K562 (cell line): ENCODE results near the gene MFSD8. TPM values are rescaled to one million over a fixed set of nuclear protein-coding genes. Genes with fewer than 3 reads are reported as not detected.

Source experiments
- ATF7 ChIP-seq: fragments of 450-650 bp; IDR thresholded peaks from 2 replicates; pipeline ENCODE4 v1.7.1; 2014; ENCODE audit warnings: mild to moderate bottlenecking, moderate library complexity
- CEBPG ChIP-seq, 3 experiments: fragments of 200-800 bp in 1 of 3; sonication (Bioruptor generic) in 1 of 3; sonication (generic) in 1 of 3; formaldehyde crosslinking in 1 of 3; IDR thresholded peaks in 2 of 3; conservative IDR thresholded peaks in 1 of 3; 2 replicates each; pipeline versions ENCODE4 v1.6.1 to v1.8.0; 2016 to 2022; ENCODE audit warnings: missing compliant biosample characterization in 2 of 3, missing genetic modification characterization in 2 of 3, mild to moderate bottlenecking in 1 of 3, missing genetic modification reagents in 1 of 3
- CREB1 ChIP-seq, 2 experiments: sonication (generic) in 1 of 2; formaldehyde crosslinking in 1 of 2; IDR thresholded peaks; 2 replicates each; pipeline versions ENCODE4 v1.6.1 to v1.8.0; 2012 to 2022; ENCODE audit warnings: inconsistent platforms in 1 of 2, mild to moderate bottlenecking in 1 of 2, missing genetic modification reagents in 1 of 2, moderate library complexity in 1 of 2
- CTBP1 ChIP-seq: fragments of 450-650 bp; IDR thresholded peaks from 2 replicates; pipeline ENCODE4 v1.6.1; 2016; ENCODE audit warnings: borderline replicate concordance
- GABPB1 ChIP-seq: sonication (generic); formaldehyde crosslinking; IDR thresholded peaks from 2 replicates; pipeline ENCODE4 v1.8.0; 2022; ENCODE audit warnings: mild to moderate bottlenecking, missing genetic modification reagents
- L3MBTL2 ChIP-seq: fragments of 450-650 bp; IDR thresholded peaks from 2 replicates; pipeline ENCODE4 v1.6.1; 2016; ENCODE audit warnings: mild to moderate bottlenecking, moderate library complexity
- MEIS2 ChIP-seq: fragments of 450-650 bp; IDR thresholded peaks from 2 replicates; pipeline ENCODE4 v1.6.1; 2014; ENCODE audit warnings: mild to moderate bottlenecking; ENCODE audit not compliant: partially characterized antibody
- PHF20 ChIP-seq: fragments of 450-650 bp; IDR thresholded peaks from 2 replicates; pipeline ENCODE4 v1.6.1; 2018; ENCODE audit not compliant: partially characterized antibody
- PHF8 ChIP-seq: fragments of 200-600 bp; sonication (generic); IDR thresholded peaks from 2 replicates; pipeline ENCODE4 v1.6.1; 2012; ENCODE audit warnings: mixed run types, mild to moderate bottlenecking, inconsistent platforms, low read length, moderate library complexity, borderline replicate concordance
- POLR2B ChIP-seq: fragments of 450-650 bp; IDR thresholded peaks from 2 replicates; pipeline ENCODE4 v1.6.1; 2018; ENCODE audit warnings: low read depth; ENCODE audit not compliant: partially characterized antibody
- POU5F1 ChIP-seq: fragments of 150-350 bp; IDR thresholded peaks from 2 replicates; pipeline ENCODE4 v1.6.1; 2014; ENCODE audit warnings: borderline replicate concordance, low read length, low read depth, mild to moderate bottlenecking; ENCODE audit not compliant: partially characterized antibody
- RFX5 ChIP-seq: IDR thresholded peaks from 2 replicates; pipeline ENCODE4 v1.6.1; 2011; ENCODE audit warnings: low read depth, mild to moderate bottlenecking, improper control_type of control experiment, low read length
- SIN3A ChIP-seq, 2 experiments: fragments of 150-350 bp in 1 of 2; IDR thresholded peaks; 2 replicates each; pipeline ENCODE4 v1.6.1; 2011 to 2016; ENCODE audit warnings: borderline replicate concordance in 2 of 2, low read depth in 2 of 2, low read length in 2 of 2, mild to moderate bottlenecking in 2 of 2, moderate library complexity in 2 of 2; ENCODE audit not compliant: control insufficient read depth in 1 of 2
- SP1 ChIP-seq: sonication (generic); formaldehyde crosslinking; IDR thresholded peaks from 2 replicates; pipeline ENCODE4 v1.8.1; 2022; ENCODE audit warnings: mild to moderate bottlenecking, missing genetic modification reagents
- TAF1 ChIP-seq: IDR thresholded peaks from 2 replicates; pipeline ENCODE4 v1.6.1; 2011; ENCODE audit warnings: mild to moderate bottlenecking, low read length, moderate library complexity; ENCODE audit not compliant: insufficient read depth, control insufficient read depth, severe bottlenecking; ENCODE audit errors: extremely low read depth
- TBP ChIP-seq: optimal IDR thresholded peaks from 2 replicates; pipeline ENCODE3; 2011; ENCODE audit warnings: low read depth, low read length, improper control_type of control experiment
- TEAD4 ChIP-seq, 2 experiments: sonication (generic) in 1 of 2; formaldehyde crosslinking in 1 of 2; IDR thresholded peaks; 2 replicates each; pipeline versions ENCODE4 v1.6.1 to v1.8.0; 2012 to 2022; ENCODE audit warnings: borderline replicate concordance in 1 of 2, inconsistent platforms in 1 of 2, low read length in 1 of 2, mild to moderate bottlenecking in 1 of 2, missing genetic modification reagents in 1 of 2
- ZBED1 ChIP-seq: IDR thresholded peaks from 2 replicates; pipeline ENCODE4 v1.6.1; 2014
- ZC3H4 ChIP-seq: sonication (generic); formaldehyde crosslinking; IDR thresholded peaks from 2 replicates; pipeline ENCODE4 v1.9.0; 2021; ENCODE audit warnings: missing genetic modification reagents, borderline replicate concordance
- ZEB2 ChIP-seq: fragments of 450-650 bp; IDR thresholded peaks from 2 replicates; pipeline ENCODE4 v1.6.1; 2016
- ZNF197 ChIP-seq: fragments of 200-800 bp; sonication (Bioruptor generic); IDR thresholded peaks from 2 replicates; pipeline ENCODE4 v1.6.1; 2016; ENCODE audit warnings: low read depth, missing genetic modification characterization, missing compliant biosample characterization
- polyA plus RNA-seq, 8 experiments: library from polyadenylated mRNA; depleted of rRNA in 4 of 8; stranded (reverse) in 5 of 8; unstranded in 3 of 8; fragments of >200 nt; fragmentation: Nextera tagmentation in 2 of 8; fragmentation: Illumina TruSeq in 1 of 8; extraction: Ambion mirVana in 2 of 8; extraction: Trizol in 1 of 8; gene quantifications; 2 replicates each; pipeline versions ENCODE4 v1.2.1 to v1.2.3, GENCODE V29; 2011 to 2014; ENCODE audit warnings: inconsistent platforms in 1 of 8, missing spikeins in 1 of 8
- total RNA-seq, 7 experiments: library from RNA; depleted of rRNA in 6 of 7; stranded (reverse); fragments of >200 nt in 6 of 7; fragmentation: Illumina TruSeq in 2 of 7; extraction: Trizol in 2 of 7; gene quantifications; 2 replicates each; pipeline versions ENCODE4 v1.2.1 to v1.2.3, GENCODE V29; 2011 to 2021; ENCODE audit warnings: low replicate concordance in 1 of 7
- TF ChIP-seq, protein P1 (sequence below): fragments of 250-450 bp; sonication (Bioruptor Pico); IDR thresholded peaks from 2 replicates; pipeline ENCODE4 v1.5.0; 2021
- TF ChIP-seq, protein P2 (sequence below): fragments of 250-450 bp; sonication (Bioruptor Pico); IDR thresholded peaks from 2 replicates; pipeline ENCODE4 v1.5.0; 2021
- TF ChIP-seq, protein P3 (sequence below): fragments of 450-650 bp; IDR thresholded peaks from 2 replicates; pipeline ENCODE4 v1.6.1; 2017; ENCODE audit warnings: mild to moderate bottlenecking, moderate library complexity

The MFSD8 gene
- total and polyA plus RNA-seq, 9 of the 15 experiments (the other 6 are each of a cell fraction or from before 2014, with no cell fraction given): 7.0 to 27.2 (median 18.7) TPM

DNA sequence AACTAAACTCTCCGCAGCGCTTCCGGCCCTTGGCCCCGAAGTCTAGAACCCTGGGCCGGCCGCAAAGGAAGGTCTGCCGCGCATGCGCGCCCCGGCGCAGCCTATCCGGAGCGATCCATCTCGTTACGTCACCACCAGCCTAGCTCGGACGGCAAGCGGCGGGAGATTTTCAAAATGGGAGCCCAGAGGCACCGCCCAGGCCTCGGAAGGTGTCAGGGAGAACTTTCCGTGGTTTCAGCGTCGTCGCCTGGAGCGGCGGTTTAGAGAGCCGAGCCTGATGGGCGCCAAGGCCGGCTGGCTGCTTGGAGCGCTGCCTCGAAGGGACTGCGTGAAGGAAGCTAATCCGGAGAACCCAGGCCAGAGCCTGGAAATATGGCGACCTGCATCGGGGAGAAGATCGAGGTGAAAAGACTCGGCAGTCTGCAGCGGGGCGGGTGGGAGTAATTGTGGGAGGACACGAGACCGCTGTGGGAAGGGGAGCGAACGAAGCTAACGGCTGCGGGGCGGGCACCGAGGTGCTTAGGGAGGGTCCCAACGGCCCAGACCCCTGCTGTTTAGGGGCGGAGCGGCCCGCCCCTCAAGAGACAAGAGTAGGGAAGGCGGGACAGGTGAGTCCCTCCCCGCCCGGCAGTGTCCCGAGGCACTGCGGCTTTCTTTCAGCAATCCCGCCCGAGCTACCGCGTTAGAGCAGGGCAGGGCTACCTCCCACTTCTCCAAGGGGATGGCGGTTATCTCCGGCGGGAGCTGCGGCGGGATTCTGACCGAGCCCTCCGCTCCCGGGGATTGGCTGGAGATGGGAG lies 84.0 kb downstream of the MFSD8 start, which contains the start of gene PLK4 (continued):
- TF ChIP-seq, protein P1, sequence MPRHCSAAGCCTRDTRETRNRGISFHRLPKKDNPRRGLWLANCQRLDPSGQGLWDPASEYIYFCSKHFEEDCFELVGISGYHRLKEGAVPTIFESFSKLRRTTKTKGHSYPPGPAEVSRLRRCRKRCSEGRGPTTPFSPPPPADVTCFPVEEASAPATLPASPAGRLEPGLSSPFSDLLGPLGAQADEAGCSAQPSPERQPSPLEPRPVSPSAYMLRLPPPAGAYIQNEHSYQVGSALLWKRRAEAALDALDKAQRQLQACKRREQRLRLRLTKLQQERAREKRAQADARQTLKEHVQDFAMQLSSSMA: no peak
- TF ChIP-seq TBP: peak; percentile 94
- TF ChIP-seq ATF7: peak; percentile 97
- TF ChIP-seq GABPB1 (CRISPR knock-in tag): peak; percentile 79; the same call in 1 of the 2 replicates
- peak; percentile 80 for TF ChIP-seq CREB1 (IDR thresholded peaks at IDR 0.05)
- TF ChIP-seq CREB1 (CRISPR knock-in tag; IDR thresholded peaks at IDR 0.05): peak; percentile 87
- TF ChIP-seq CTBP1: peak; percentile 81
- peak; percentile 45 for TF ChIP-seq PHF20
- TF ChIP-seq, protein P2, sequence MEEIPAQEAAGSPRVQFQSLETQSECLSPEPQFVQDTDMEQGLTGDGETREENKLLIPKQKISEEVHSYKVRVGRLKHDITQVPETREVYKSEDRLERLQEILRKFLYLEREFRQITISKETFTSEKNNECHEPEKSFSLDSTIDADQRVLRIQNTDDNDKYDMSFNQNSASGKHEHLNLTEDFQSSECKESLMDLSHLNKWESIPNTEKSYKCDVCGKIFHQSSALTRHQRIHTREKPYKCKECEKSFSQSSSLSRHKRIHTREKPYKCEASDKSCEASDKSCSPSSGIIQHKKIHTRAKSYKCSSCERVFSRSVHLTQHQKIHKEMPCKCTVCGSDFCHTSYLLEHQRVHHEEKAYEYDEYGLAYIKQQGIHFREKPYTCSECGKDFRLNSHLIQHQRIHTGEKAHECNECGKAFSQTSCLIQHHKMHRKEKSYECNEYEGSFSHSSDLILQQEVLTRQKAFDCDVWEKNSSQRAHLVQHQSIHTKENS (CRISPR knock-in tag): no peak
- TF ChIP-seq MEIS2: peak; percentile 89
- TF ChIP-seq ZEB2: no peak
- peak; percentile 85 for TF ChIP-seq POLR2B
- peak; percentile 88; the same call in 1 of the 2 replicates for TF ChIP-seq ZC3H4 (CRISPR knock-in tag)
- peak; percentile 39 to 82; a peak in 2 of 4 replicates for TF ChIP-seq SIN3A (IDR thresholded peaks at IDR 0.05; ENCODE audit: borderline replicate concordance in 2 of 2, control insufficient read depth in 1 of 2, low read depth in 2 of 2, low read length in 2 of 2)
- TF ChIP-seq TEAD4 (IDR thresholded peaks at IDR 0.05; ENCODE audit: low read length): peak; percentile 25; the same call in 1 of the 2 replicates
- TF ChIP-seq TEAD4 (CRISPR knock-in tag; IDR thresholded peaks at IDR 0.05; ENCODE audit: borderline replicate concordance): no peak
- TF ChIP-seq POU5F1: no peak
- peak; percentile 76 for TF ChIP-seq SP1
- peak; percentile 55 for TF ChIP-seq L3MBTL2
- TF ChIP-seq, protein P3, sequence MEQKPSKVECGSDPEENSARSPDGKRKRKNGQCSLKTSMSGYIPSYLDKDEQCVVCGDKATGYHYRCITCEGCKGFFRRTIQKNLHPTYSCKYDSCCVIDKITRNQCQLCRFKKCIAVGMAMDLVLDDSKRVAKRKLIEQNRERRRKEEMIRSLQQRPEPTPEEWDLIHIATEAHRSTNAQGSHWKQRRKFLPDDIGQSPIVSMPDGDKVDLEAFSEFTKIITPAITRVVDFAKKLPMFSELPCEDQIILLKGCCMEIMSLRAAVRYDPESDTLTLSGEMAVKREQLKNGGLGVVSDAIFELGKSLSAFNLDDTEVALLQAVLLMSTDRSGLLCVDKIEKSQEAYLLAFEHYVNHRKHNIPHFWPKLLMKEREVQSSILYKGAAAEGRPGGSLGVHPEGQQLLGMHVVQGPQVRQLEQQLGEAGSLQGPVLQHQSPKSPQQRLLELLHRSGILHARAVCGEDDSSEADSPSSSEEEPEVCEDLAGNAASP: no peak
- TF ChIP-seq ZNF197: no peak
- peak; percentile 70 for TF ChIP-seq RFX5
- no peak for TF ChIP-seq ZBED1
- peak; percentile 74; the same call in 1 of the 2 replicates for TF ChIP-seq CEBPG (CRISPR knock-in tag; IDR thresholded peaks at IDR 0.05)
- peak; percentile 27 to 62; a peak in 2 of 4 replicates for TF ChIP-seq CEBPG (tag; conservative IDR thresholded peaks at IDR 0.05 in 1 of 2, IDR thresholded peaks at IDR 0.05 in 1 of 2)
- peak; percentile 77 for TF ChIP-seq TAF1
- peak; percentile 99 for TF ChIP-seq PHF8
